Endothelial cell (in vitro differentiated cells): ENCODE results near the gene RASGEF1C. TPM values are rescaled to one million over a fixed set of nuclear protein-coding genes. Genes with fewer than 3 reads are reported as not detected.

Experiments used
- DNase-seq: peaks from one replicate; pipeline ENCODE4 v3.0.0; 2021; ENCODE audit warnings: low spot score
- H3K27ac Mint-ChIP-seq: one replicate; pipeline ENCODE4 v1.8.0; 2021; ENCODE audit warnings: mixed read lengths, inconsistent platforms; ENCODE audit not compliant: unreplicated experiment
- H3K27me3 Mint-ChIP-seq: one replicate; pipeline ENCODE4 v1.8.0; 2021; ENCODE audit warnings: mild to moderate bottlenecking, moderate library complexity, mixed read lengths, inconsistent platforms; ENCODE audit not compliant: unreplicated experiment
- H3K36me3 Mint-ChIP-seq: one replicate; pipeline ENCODE4 v1.8.0; 2021; ENCODE audit warnings: mild to moderate bottlenecking, low read depth, mixed read lengths, inconsistent platforms; ENCODE audit not compliant: unreplicated experiment
- H3K4me1 Mint-ChIP-seq: one replicate; pipeline ENCODE4 v1.8.0; 2021; ENCODE audit warnings: mild to moderate bottlenecking, mixed read lengths, inconsistent platforms; ENCODE audit not compliant: unreplicated experiment
- H3K4me3 Mint-ChIP-seq: one replicate; pipeline ENCODE4 v1.8.0; 2021; ENCODE audit warnings: mild to moderate bottlenecking, mixed read lengths, inconsistent platforms; ENCODE audit not compliant: unreplicated experiment
- H3K9me3 Mint-ChIP-seq: one replicate; pipeline ENCODE4 v1.8.0; 2021; ENCODE audit warnings: mixed read lengths, inconsistent platforms; ENCODE audit not compliant: unreplicated experiment
- total RNA-seq: library from RNA; stranded (reverse); fragmentation: NEBNext Ultra II Directional; extraction: Animal tissue kit (Norgen Biotek cat#: 25700); gene quantifications from one replicate; pipeline ENCODE4 v1.2.1, GENCODE V29; 2021; ENCODE audit not compliant: unreplicated experiment
- TF ChIP-seq, protein P1 (sequence below): fragments of 200-600 bp; sonication (generic); IDR thresholded peaks from one replicate; pipeline ENCODE4 v1.5.0; 2021; ENCODE audit warnings: antibody characterized with exemption; ENCODE audit not compliant: unreplicated experiment

Gene RASGEF1C
- total RNA-seq, 1 donor from 2014 or later, result 0.64 TPM

DNA sequence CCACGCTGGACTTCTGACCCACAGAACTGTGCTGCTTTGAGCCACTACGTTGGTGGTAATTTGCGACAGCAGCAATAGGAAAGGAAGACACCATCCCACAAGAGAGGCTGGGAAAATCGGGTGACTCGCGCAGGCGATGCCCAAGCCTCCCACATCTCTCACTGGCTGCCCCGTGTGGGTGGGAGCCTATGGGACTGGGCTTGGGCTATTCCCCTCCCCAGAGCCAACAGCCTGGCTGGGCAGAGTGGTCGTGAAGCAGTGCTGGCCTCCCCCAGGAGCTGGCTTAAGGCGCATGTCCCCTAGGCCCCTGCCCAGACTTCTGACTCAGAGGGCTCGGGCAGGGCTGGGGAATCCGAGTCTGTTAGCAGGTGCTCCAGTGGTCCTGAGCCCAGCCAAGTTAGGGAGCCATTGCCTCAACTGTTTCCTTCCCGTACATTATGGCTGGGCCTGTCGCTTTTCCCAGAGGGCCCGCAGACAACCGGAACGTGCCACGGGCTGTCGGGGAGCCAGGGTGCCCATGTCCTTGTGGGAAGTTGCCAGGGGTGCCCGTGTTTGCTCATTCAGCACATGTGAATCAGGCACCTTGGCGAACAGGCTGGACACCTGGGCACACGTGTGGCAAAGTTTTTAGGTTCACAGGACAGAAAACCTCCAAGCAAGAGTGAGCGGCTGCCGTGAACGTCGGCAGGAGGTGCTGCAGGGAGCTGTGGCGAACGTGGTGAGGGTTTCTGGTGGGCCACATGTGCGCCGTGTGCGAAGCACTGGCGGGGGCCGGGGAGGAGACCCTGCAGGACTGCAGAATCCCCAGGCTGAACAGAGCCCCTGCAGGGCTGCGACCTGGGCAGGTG, 7.0 kb upstream of the RASGEF1C start:
- H3K27me3 Mint-ChIP-seq, result peaks cover 12% of the 10 kb centered on the region
- DNase-seq, result no peak
- peaks cover 5% of the 10 kb centered on the region for H3K4me1 Mint-ChIP-seq
- H3K4me3 Mint-ChIP-seq, result no peak overlapping the region
- TF ChIP-seq, protein P1, sequence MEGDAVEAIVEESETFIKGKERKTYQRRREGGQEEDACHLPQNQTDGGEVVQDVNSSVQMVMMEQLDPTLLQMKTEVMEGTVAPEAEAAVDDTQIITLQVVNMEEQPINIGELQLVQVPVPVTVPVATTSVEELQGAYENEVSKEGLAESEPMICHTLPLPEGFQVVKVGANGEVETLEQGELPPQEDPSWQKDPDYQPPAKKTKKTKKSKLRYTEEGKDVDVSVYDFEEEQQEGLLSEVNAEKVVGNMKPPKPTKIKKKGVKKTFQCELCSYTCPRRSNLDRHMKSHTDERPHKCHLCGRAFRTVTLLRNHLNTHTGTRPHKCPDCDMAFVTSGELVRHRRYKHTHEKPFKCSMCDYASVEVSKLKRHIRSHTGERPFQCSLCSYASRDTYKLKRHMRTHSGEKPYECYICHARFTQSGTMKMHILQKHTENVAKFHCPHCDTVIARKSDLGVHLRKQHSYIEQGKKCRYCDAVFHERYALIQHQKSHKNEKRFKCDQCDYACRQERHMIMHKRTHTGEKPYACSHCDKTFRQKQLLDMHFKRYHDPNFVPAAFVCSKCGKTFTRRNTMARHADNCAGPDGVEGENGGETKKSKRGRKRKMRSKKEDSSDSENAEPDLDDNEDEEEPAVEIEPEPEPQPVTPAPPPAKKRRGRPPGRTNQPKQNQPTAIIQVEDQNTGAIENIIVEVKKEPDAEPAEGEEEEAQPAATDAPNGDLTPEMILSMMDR, result no peak
- peaks cover 12% of the 10 kb centered on the region for H3K36me3 Mint-ChIP-seq
- H3K27ac Mint-ChIP-seq, result no peak overlapping the region
- H3K9me3 Mint-ChIP-seq, result no peaks in the 10 kb centered on the region

DNA sequence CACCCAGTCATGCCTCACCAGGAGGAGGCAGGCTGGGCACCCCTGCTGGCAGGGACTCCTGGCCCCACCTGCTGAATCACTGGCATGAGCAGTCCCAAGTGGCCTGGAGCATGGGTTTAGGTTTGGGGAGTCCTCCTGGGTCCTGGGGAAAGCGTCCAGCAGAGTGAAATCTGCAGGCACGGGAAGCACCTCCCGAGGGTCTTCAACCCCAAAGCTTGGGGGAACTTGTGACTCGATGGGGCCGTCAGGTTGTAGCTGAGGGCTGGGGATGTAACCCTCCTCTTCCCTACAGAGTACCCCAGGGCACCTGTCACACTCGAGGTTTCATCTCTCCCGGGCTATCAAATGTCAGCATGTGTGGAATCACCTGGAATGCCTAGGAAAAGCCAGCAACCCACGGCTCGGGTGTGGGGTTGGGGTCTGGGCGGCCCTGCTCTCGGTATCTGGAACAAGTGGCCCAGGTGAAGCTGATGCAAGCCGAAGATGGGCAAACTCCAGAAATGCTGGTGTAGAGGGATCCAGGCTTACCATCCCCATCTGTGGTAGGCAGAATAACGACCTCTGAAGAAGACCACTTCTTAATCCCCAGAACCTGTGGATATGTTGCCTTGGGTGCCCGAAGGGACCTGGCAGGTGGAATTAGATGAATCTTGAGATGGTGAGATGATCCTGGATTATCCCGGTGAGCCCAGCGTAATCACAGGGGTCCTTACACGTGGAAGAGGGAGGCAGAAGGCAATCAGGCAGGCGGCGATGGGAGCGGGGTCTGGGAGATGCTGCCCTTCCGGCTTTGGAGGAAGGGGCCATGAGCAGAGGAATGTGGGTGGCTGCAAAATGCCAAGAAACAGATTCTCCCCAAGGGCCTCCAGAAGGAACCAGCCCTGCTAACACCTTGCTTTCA, 6.1 kb upstream of the RASGEF1C start:
- peaks cover 5% of the 10 kb centered on the region for H3K4me1 Mint-ChIP-seq
- peak overlapping the region; percentile 6 for H3K4me3 Mint-ChIP-seq
- TF ChIP-seq, protein P1, result no peak
- H3K36me3 Mint-ChIP-seq, result peaks cover 10% of the 10 kb centered on the region
- H3K27ac Mint-ChIP-seq, result no peak overlapping the region
- no peaks in the 10 kb centered on the region for H3K9me3 Mint-ChIP-seq
- peaks cover 16% of the 10 kb centered on the region for H3K27me3 Mint-ChIP-seq
- DNase-seq, result no peak

DNA sequence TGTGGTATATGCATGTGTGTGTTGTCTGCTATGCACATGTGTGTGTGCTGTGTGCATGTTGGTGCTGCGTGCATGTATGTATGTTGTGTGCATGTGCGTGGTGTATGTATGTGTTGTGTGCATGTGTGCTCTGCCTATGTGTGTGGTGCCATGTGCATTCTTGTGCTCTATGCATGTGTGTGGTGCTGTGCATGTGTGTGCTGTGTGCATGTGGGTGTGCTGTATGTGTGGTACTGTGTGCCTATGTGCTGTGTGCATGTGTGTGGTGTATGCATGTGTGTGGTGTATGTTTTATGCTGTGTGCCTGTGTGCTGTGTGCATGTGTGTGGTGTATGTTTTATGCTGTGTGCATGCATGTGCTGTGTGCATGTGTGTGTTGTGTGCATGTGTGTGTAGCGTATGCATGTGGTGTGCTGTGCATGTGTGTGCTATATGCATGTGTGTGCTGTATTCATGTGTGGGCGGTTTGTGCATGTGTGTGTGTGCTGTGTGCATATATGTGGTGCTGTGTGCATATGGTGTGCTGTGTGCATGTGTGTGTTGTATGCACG, 4.7 kb upstream of the RASGEF1C start:
- Mint-ChIP-seq H3K4me3 (peak overlapping the region; percentile 3), H3K4me1 (peaks cover 5% of the 10 kb centered on the region), H3K27me3 (peaks cover 16% of the 10 kb centered on the region), H3K36me3 (peaks cover 4% of the 10 kb centered on the region), H3K9me3 (no peaks in the 10 kb centered on the region), H3K27ac (no peak overlapping the region)
- no peak for DNase-seq
- TF ChIP-seq, protein P1, result no peak

DNA sequence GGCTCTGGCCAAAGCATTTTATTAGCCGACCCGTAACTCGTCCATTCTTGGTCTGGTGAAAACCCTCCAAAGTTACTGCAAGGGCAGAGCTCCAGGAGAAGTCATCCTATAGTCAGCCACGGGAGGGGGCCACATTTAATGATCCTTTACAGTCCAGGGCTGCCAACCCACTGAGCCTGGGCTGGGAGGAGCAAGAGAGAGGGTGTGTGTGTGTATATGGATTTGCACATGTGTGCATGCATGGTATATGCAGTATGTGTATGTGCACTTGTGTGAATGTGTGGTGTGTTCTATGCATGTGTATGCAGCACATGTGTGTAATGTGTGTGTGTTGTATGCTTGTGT, 4.2 kb upstream of the RASGEF1C start:
- Mint-ChIP-seq H3K4me3 (no peak overlapping the region), H3K27me3 (peaks cover 18% of the 10 kb centered on the region), H3K4me1 (peaks cover 8% of the 10 kb centered on the region), H3K36me3 (peaks cover 4% of the 10 kb centered on the region), H3K27ac (no peak overlapping the region), H3K9me3 (no peaks in the 10 kb centered on the region)
- TF ChIP-seq, protein P1, result no peak
- DNase-seq, result no peak
